CD4-positive, alpha-beta T cell treated with Interferon gamma for 1 hour (primary cell): ENCODE results near the gene TEX19.
"Not testable (repeated sequence)": the region's sequence is repeated elsewhere in the genome, so short reads cannot be mapped to it uniquely, and the experiment has no call there.

Source experiments
- DNase-seq: peaks from one replicate; pipeline ENCODE4 v3.0.0-alpha.2; 2020

TEX19 gene

DNA sequence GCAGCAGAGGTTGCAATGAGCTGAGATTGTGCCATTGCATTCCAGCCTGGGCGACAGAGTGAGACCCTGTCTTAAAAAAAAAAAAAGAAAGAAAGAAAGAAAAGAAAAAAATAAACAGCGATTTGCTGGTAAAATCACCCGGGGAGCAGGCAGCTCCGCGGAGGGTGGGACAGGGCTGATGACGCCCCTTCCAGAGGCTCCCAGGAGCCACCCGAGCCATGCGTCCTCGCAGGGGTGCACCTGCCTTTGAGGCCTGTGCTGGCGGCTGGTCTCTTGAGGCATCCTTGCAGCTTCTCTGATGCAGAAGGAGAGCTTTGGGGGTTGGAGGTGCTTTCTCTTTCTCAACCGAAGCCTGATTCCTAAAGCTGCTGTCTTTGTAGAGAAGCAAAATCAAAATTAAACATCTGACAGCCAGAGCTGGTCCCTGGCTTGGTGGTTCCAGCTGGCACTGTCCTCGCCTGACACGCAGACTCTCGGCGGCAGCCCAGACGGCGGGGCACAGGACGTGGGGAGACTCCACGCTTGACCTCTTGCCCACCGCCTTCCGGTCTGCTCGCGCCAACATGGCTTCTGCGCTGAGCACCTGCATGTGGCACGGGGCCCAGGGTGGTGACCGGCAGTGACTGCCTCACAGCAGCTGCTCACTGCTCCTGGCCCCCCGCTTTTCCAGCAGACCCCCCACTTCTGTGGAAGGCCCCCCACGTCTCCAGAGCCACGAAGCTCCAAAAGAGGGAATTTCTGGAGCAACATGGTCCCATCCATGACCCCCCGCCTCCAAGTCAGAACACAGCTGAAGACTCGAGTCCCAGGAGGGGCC is 19.1 kb downstream of the TEX19 start:
- no peak for DNase-seq

GRCh38 chr17:82378741-82379021 is 19.6 kb downstream of the TEX19 start:
- DNase-seq, result no peak

DNA sequence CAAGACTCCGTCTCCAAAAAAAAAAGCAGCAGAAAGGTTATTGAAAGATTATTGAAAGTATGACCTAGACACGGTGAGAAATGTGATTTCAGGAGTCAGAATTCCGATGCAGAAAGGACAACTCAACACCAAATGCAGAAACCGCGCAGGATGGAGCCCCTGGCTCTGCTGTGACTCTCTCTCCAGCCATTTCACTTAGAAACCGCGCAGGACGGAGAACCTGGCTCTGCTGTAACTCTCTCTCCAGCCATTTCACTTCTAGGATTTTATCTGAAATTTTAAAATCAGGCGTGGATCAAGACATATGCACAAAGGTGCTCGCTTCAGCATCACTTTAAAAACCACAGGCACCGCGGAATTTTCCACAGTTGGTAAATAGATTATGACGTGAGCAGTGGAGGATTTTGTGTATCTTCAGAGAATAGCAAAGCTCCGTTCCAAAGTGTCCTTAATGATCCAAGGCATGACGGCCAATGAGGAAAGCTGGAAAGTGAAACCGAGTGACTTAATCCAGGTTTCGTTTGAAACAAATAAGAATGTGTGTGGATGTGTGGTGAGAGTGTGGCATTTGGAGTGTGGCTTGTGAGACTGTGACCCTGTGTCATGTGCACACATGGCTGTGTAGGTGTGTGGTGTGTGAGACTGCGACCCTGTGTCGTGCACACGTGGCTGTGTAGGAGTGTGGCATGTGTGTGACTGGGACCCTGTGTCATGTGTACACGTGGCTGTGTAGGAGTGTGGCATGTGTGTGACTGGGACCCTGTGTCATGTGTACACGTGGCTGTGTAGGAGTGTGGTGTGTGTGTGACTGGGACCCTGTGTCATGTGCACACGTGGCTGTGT is 22.0 kb downstream of the TEX19 start:
- DNase-seq, result no peak

GRCh38 chr17:82381703-82382009 is 22.6 kb downstream of the TEX19 start:
- not testable (repeated sequence) for DNase-seq

DNA sequence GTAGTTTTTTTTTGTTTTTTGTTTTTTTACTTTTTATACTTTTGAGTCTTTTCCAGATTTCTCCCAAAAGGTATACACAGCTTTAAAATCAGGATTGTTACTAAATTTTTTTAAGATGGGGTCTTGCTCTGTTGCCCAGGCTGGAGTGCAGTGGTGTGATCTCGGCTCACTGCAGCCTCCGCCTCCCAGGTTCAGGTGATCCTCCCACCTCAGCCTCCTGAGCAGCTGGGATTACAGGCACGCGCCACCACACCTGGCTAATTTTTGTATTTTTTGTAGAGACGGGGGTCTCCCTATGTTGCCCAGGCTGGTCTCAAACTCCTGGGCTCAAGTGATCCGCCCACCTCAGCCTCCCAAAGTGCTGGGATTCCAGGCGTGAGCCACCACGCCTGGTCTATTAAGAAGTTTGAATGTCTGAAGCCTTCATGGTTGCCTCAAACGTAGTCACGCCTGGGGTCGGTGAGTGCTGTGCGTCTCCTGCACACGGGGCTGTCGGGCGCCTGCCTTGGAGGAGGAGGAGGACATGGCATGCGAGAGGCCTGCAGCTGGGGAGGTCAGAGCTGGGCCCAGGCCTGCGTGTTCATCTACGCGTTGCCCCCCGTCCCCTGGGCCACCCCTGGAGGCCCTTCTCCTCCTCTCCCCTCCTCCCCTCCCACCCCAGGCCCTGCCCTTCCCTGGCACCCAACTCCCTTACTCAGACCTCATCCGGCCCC is 23.3 kb downstream of the TEX19 start:
- not testable (repeated sequence) for DNase-seq

GRCh38 chr17:82382933-82383255 is 23.8 kb downstream of the TEX19 start:
- no peak for DNase-seq

- DNase-seq, result no peak
Measured at GRCh38 chr17:82383411-82383810, 24.4 kb downstream of the TEX19 start.

DNA sequence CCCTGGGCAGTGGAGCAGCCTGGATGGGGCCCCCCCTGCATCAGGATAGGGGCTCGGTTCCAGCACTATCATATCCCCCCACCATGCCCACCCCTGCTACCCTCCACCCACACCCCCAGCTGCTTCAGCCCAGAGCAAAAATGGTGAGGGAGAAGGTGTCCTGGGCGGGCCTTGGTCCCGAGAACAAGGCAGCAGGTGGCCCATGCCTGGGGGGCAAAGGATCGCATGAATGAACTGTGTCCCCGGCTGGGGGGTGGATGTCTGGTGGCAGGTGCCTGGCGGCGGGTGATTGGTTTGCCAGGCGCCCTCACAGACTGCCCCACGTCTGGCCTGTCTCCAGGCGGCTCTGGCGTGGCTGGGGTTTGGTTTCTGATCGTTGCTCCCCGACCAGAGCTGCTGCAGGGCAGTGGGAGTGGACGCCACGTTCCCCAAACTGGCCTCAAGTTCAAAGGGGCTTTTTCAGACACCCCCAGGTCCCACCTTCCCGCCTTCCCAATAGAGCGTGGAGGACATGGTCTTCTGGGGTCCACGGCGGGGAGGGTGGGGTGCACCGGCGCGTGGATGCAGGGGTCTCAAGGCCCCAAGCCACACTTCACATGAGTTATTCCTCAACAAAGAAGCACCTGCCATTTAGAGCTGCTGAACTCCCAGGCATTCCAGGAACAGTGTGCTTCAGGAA is 25.1 kb downstream of the TEX19 start:
- DNase-seq, result no peak

GRCh38 chr17:82384730-82385481 is 25.9 kb downstream of the TEX19 start:
- DNase-seq, result no peak

DNA sequence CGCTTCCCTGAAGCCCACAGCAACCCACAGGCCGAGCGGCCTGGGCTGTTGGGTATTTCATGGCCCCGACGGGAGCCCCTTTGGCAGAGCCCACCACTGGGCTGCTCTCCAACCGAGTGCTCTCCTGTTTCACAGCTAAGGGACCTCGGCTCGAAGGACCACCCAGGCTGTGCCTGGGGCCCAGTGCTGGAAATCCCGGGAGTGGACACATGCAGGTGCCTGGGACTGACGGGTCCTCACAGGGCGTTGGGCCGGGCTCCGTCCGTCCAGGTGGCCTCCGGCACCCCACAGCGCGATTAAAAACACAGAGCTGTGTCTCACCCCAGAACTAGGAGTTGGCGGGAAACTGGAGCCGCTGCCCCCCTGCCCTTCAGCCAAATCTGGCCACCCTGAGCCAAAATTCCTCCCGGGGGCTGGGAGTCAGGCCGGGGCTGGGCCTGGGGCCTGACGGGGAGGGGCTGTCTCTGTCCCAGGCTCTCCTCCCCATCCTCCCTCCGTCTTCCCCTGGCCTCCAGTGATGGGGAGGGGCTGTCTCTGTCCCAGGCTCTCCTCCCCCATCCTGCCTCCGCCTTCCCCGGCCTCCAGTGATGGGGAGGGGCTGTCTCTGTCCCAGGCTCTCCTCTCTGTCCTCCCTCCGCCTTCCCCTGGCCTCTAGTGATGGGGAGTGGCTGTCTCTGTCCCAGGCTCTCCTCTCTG is 26.7 kb downstream of the TEX19 start:
- DNase-seq, result no peak

DNA sequence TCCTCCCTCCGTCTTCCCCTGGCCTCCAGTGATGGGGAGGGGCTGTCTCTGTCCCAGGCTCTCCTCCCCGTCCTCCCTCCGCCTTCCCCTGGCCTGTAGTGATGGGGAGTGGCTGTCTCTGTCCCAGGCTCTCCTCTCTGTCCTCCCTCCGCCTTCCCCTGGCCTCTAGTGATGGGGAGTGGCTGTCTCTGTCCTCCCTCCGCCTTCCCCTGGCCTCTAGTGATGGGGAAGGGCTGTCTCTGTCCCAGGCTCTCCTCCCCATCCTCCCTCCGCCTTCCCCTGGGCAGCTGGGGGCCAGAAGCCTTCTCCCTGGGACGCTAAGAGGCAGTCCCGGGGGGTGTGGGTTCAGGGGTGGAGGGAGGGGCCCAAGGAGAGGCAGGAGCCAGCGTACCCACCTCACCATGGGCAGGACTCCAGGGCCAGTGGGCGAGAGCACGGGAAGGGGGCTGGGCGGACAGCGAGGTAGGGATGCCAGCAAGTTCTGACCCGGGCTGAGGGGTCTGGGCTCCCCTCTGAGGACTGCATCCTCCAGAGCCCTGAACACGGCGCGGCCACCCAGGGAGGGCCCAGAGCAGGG is 27.3 kb downstream of the TEX19 start:
- DNase-seq, result no peak

DNA sequence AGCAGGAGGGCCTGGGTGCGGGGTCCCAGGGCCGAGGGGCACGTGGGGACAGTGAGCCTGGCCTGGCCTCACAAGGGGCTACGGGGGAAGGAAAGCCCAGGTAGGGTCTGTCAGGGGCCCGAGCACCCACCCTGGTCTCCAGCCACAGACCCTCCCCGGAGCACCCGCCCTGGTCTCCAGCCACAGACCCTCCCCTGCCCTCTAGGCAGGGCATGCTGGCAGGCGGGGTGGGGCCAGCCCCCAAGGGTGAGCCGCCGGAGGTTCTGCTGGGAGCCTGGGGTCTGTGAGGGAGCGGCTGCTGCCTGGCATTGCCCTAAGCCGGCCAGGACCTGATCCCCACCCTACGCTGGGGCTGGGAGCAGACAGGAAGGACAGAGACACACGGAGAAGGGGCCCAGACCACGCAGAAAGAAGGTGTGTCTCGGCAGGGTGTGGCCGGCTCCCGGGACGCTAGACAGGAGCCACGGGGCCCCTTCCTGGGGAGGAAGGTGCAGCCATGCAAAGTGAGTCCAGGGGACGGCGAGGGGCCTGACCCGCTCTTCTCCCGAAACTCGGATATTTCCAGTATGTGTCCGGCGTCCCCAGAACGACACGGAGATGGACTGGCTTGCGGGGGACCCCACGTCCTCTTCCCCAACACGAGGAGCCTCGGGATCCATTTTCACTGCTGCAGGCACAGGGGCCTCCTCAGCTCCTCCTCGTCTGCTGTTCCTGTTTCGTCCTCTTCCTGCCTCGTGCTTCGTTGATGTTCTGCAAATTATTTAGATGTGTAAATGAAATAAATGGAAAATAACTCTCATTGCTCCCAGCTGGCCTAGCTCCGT is 28.0 kb downstream of the TEX19 start:
- no peak for DNase-seq

DNA sequence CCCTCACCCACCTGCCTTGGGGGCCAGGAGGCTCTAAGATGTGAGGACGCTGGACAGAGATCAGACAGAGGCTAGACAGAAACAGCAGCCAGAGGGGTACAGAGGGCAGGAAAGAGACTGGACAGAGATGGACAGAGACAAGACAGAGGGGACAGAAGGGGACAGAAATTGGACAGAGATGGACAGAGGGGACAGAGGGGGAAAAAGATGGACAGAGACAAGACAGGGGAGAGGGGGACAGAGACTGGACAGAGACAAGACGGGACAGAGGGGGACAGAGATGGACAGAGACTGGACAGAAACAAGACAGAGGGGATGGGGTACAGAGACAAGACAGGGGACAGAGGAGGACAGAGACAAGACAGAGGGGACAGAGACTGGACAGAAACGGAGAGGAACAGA is 28.7 kb downstream of the TEX19 start:
- no peak for DNase-seq

DNA sequence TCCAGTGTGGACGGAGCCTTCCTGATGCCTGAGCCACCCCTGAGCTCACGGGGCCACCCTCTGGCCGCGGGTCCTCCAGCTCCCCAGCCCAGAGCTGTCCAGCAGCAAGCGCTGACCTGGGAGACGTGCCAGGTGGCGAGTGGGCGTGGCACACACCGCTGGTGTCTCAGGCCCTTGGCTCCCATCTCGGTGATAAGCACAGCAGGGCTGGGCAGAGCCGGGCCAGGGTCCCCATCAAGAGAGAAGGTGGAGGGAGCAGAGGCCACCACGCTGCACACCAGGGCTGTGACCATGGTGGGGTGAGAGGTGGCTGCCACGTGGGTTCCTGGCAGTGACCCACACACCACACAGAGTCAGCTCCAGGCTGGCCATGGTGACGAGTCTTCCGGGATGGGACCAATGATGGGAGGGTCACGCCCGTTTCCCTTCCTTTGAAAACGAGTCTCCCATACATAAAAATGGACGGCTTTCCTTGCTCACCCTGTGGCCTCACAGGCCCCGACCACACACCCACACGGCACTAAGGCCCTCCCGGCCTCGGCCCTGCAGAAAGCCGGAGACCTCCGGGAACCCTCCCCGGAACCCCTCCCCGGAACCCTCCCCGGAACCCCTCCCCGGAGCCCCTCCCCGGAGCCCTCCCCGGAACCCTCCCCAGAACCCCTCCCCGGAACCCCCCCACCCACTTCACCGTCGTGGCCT is 29.3 kb downstream of the TEX19 start:
- DNase-seq, result no peak

- no peak for DNase-seq
Measured at GRCh38 chr17:82388922-82389283, 29.9 kb downstream of the TEX19 start.

GRCh38 chr17:82389379-82389778 is 30.3 kb downstream of the TEX19 start:
- no peak for DNase-seq

- DNase-seq, result no peak
Measured at GRCh38 chr17:82390015-82390859, 31.2 kb downstream of the TEX19 start.

DNA sequence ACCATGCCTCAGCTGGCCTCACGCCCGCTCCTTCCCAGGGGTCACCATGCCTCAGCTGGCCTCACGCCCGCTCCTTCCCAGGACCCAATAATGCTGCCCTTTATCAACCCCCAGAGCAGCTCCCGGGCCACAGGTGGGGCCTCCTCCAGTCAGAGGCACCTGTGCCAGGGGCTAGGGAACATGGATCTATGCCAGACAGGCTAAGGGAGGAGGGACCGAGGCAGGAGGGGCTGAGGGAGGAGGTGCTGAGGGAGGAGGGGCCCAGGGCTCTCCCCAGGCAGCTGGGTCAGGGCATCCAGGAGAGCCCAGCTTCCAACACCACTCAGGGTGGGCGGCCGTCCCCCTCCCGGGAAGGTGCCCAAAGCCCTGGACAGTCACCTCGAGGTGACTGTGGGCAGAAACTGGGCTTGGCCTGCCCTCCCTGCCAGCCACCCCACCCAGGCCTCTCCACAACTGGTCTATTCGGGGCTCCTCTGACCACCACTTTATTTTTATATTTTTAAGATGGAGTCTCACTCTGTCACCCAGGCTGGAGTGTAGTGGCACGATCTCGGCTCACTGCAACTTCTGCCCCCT is 31.9 kb downstream of the TEX19 start:
- DNase-seq, result no peak

GRCh38 chr17:82391496-82392066 is 32.5 kb downstream of the TEX19 start:
- DNase-seq, result no peak
